ENCODE results near the gene RYR1. TPM values are rescaled to one million over a fixed set of nuclear protein-coding genes. Genes with fewer than 3 reads are reported as not detected.

The RYR1 gene
- total and polyA plus RNA-seq, 2 of the 13 experiments (the other 11 are each of a cell fraction or from before 2014, with no cell fraction given): 0.03 TPM; not detected in 1

DNA sequence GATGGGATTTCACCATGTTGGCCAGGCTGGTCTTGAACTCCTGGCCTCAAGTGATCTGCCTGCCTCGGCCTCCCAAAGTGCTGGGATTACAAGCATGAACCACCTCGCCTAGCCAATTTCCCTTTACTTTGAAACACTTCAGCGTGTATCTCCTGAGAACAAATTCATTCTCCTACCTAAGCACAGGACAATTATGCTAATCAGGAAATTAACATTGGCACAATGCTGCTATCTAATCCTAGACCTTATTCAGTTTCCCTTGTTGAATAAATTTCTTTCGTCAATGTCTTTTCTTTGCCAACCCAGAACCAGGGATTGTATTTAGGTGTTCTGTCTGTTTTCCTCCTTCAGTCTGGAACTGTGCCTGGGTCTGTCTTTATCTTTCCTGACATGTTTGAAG is 116.5 kb downstream of the RYR1 start:
- Histone ChIP-seq H3K27me3 (ENCODE audit: control insufficient read depth in 1 of 2, insufficient read depth in 2 of 2, low read length in 2 of 2) (peaks cover 0 to 7% of the 10 kb centered on the region in 2 experiments; a peak in 2 of 5 replicates), H3K4me1 (ENCODE audit: insufficient read depth, low read length) (0 out of 2 replicates have a peak, but pooled peaks cover 2% of the 10 kb centered on the region), H3K36me3 (replicated peaks in 1 of 2; ENCODE audit: control insufficient read depth in 1 of 2, insufficient read depth in 2 of 2, low read length in 2 of 2) (no peaks in the 10 kb centered on the region), H3K27ac (ENCODE audit: extremely low read length, insufficient read depth, low read length) (no peak overlapping the region), H3K79me2 (ENCODE audit: insufficient read depth, low read length) (no peaks in the 10 kb centered on the region), H2AFZ (ENCODE audit: low read length) (no peak overlapping the region), H3K4me3 (replicated peaks in 1 of 3; ENCODE audit: insufficient read depth in 1 of 3, low read depth in 2 of 3, low read length in 3 of 3) (no peak overlapping the region), H3K4me2 (ENCODE audit: low read depth, low read length) (no peak overlapping the region), H4K20me1 (ENCODE audit: insufficient read depth, low read length) (no peaks in the 10 kb centered on the region), H3K9ac (ENCODE audit: insufficient read depth, low read depth, low read length) (no peak overlapping the region), H3K9me3 (ENCODE audit: low read length) (no peaks in the 10 kb centered on the region)
- CTCF ChIA-PET (ENCODE audit: low intra/inter-chr PET ratio, low total read pairs): no interaction called here
- ATAC-seq (no peak), FAIRE-seq (no peak), DNase-seq (ENCODE audit: low spot score) (no peak)
- 4% methylated on average over 4 of the region's 4 CpGs for WGBS (ENCODE audit: low lambda C conversion rate)
- in situ Hi-C loops (cut with HindIII; ENCODE audit: extremely low pct_ligation_motif_present, low pct_unique_long_range_greater_than_20kb) (loop anchor here (10.0 kb wide), 1 partner anchor 85 kb away; no protein-coding TSS in a partner anchor), intact Hi-C loops (cut with micrococcal nuclease; ENCODE audit: unreplicated experiment) (no loop called here)
- TF ChIP-seq ZNF543 (CRISPR knock-in tag; IDR thresholded peaks at IDR 0.05) (no peak), ZFP1 (CRISPR knock-in tag; IDR thresholded peaks at IDR 0.05) (no peak), ZNF34 (CRISPR knock-in tag; IDR thresholded peaks at IDR 0.05; ENCODE audit: borderline replicate concordance) (no peak), ARNTL (CRISPR knock-in tag; IDR thresholded peaks at IDR 0.05) (no peak)
- POLR2A ChIA-PET: no interaction called here
- BruUV-seq (replicated peaks): no TSS peak

- BruUV-seq (replicated peaks): no TSS peak
- TF ChIP-seq NFYB (CRISPR knock-in tag; IDR thresholded peaks at IDR 0.05): no peak
- peak; percentile 60; the same call in 1 of the 2 replicates for TF ChIP-seq ZNF121 (CRISPR knock-in tag; IDR thresholded peaks at IDR 0.05)
- no peak overlapping the region for H3K27ac ChIP-seq (ENCODE audit: extremely low read length, insufficient read depth, low read length)
- ATAC-seq (no peak), DNase-seq (ENCODE audit: low spot score) (no peak), FAIRE-seq (no peak)
- H3K4me2 ChIP-seq (ENCODE audit: low read depth, low read length): no peak overlapping the region
- H4K20me1 ChIP-seq (ENCODE audit: insufficient read depth, low read length): no peaks in the 10 kb centered on the region
- peaks cover 0 to 7% of the 10 kb centered on the region in 2 experiments; a peak in 2 of 5 replicates for H3K27me3 ChIP-seq (ENCODE audit: control insufficient read depth in 1 of 2, insufficient read depth in 2 of 2, low read length in 2 of 2)
- ChIA-PET POLR2A (no interaction called here), CTCF (ENCODE audit: low intra/inter-chr PET ratio, low total read pairs) (no interaction called here)
- H3K4me1 ChIP-seq (ENCODE audit: insufficient read depth, low read length): no peaks in the 10 kb centered on the region
- in situ Hi-C loops (cut with HindIII; ENCODE audit: extremely low pct_ligation_motif_present, low pct_unique_long_range_greater_than_20kb) (no loop called here), intact Hi-C loops (cut with micrococcal nuclease; ENCODE audit: unreplicated experiment) (no loop called here)
- H3K36me3 ChIP-seq (replicated peaks in 1 of 2; ENCODE audit: control insufficient read depth in 1 of 2, insufficient read depth in 2 of 2, low read length in 2 of 2): no peaks in the 10 kb centered on the region
- H3K79me2 ChIP-seq (ENCODE audit: insufficient read depth, low read length): no peaks in the 10 kb centered on the region
- WGBS (ENCODE audit: low lambda C conversion rate): 0% methylated on average over 3 of the region's 3 CpGs
- H2AFZ ChIP-seq (ENCODE audit: low read length): no peak overlapping the region
- no peak overlapping the region for H3K4me3 ChIP-seq (replicated peaks in 1 of 3; ENCODE audit: insufficient read depth in 1 of 3, low read depth in 2 of 3, low read length in 3 of 3)
- H3K9me3 ChIP-seq (ENCODE audit: low read length): no peaks in the 10 kb centered on the region
- no peak overlapping the region for H3K9ac ChIP-seq (ENCODE audit: insufficient read depth, low read depth, low read length)
These were observed 116.9 kb downstream of the RYR1 start for GRCh38 chr19:38550376-38550775.
